Measurements from ENCODE around the gene PLD2.
"Not testable (repeated sequence)": the region's sequence is repeated elsewhere in the genome, so short reads cannot be mapped to it uniquely, and the experiment has no call there.

The PLD2 gene

DNA sequence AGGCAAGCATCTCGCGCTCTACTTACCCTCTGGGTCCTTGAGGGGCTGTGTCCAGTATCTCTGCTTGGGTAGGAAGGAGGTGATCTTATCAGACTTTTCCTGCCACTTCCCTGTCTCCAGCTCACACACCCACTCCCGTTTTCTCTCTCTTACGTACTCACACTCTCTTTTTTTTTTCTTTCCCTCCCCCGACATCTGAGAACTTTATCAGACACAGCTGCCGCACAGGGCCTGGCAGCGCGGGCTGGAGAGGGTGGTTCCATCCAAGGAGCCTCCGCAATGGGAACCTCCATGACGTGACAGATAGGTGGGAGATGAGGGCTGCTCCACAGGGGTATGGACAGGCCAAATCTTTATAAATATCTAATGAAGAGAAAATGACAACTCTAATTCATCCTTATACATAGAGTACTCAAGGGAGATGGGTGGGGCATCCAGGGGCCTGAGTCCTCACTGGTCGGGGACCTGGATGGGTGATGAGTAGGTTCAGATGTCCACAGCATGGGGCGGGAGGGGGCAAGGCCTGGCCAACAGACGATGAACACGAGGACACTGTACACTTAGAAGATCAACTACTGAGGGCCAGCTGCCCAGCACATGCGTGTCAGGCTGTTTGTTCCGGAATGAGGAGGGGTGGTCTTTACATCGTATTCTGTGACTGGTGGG, 49.5 kb downstream of the PLD2 start:
- H3K4me1 Mint-ChIP-seq, result peaks cover 37% of the 10 kb centered on the region
- H3K27ac Mint-ChIP-seq, result no peak overlapping the region
- H3K9me3 Mint-ChIP-seq, result peaks cover 5% of the 10 kb centered on the region
- H3K27me3 Mint-ChIP-seq, result no peaks in the 10 kb centered on the region
- H3K4me3 Mint-ChIP-seq, result no peak overlapping the region
- peaks cover 13% of the 10 kb centered on the region for H3K36me3 Mint-ChIP-seq

GRCh38 chr17:4856937-4857314, 50.0 kb downstream of the PLD2 start:
- Mint-ChIP-seq H3K4me3 (no peak overlapping the region), H3K4me1 (peaks cover 37% of the 10 kb centered on the region), H3K27ac (no peak overlapping the region), H3K9me3 (peaks cover 5% of the 10 kb centered on the region), H3K36me3 (peaks cover 13% of the 10 kb centered on the region), H3K27me3 (no peaks in the 10 kb centered on the region)

DNA sequence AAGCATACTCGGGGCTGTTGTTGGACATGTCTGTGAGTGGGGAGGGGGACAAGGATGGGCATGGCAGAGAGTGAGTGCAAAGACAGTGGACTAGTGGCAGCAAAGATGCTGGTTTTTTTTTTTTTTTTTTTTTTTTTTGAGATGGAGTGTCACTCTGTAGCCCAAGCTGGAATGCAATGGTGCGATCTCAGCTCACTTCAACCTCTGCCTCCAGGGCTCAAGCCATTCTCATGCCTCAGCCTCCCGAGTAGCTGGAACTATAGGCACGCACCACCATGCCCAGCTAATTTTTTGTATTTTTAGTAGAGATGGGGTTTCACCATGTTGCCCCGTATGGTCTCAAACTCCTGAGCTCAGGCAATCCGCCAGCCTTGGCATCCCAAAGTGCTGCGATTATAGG, 50.4 kb downstream of the PLD2 start:
- not testable (repeated sequence) for H3K36me3 Mint-ChIP-seq, H3K4me3 Mint-ChIP-seq, H3K27me3 Mint-ChIP-seq, H3K27ac Mint-ChIP-seq, H3K9me3 Mint-ChIP-seq
- H3K4me1 Mint-ChIP-seq, result peaks cover 34% of the 10 kb centered on the region

DNA sequence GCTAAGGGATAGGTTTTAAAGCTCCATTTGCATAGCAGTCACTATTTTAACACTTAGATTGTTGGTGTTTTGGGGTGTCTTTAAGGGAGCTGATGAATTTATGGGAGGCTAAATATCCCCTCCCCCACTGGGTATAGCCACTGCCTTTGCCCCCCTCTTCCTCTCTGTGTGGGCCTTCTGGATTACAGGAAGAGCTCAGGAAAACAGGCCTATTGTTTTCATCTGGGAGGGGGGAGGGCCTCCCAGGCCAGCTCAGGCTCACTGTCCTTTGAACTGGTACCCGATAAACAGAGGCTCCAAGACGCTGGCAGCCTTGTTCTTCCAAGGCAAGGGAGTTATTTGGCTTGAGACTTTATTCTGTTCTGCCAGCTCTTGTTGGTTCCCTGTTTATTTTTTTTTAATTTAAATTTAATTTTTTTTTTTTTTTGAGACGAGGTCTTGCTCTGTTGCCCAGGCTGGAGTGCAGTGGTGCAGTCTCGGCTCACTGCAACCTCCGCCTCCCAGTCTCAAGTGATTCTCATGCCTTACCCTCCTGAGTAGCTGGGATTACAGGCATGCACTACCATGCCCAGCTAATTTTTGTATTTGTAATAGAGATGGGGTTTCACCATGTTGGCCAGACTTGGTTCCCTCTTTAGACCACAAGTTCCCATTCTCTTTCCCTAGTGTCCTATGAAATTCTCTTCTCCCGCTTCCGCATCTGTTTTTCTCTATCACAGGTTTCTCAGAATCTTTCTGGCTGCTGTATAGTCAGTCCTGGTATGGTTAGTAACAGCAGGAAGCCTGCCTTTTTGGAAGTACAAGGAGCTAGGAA, 51.3 kb downstream of the PLD2 start:
- H3K9me3 Mint-ChIP-seq, result no peaks in the 10 kb centered on the region
- H3K4me3 Mint-ChIP-seq, result no peak overlapping the region
- H3K27ac Mint-ChIP-seq, result no peak overlapping the region
- no peaks in the 10 kb centered on the region for H3K27me3 Mint-ChIP-seq
- H3K4me1 Mint-ChIP-seq, result peaks cover 33% of the 10 kb centered on the region
- peaks cover 10% of the 10 kb centered on the region for H3K36me3 Mint-ChIP-seq

DNA sequence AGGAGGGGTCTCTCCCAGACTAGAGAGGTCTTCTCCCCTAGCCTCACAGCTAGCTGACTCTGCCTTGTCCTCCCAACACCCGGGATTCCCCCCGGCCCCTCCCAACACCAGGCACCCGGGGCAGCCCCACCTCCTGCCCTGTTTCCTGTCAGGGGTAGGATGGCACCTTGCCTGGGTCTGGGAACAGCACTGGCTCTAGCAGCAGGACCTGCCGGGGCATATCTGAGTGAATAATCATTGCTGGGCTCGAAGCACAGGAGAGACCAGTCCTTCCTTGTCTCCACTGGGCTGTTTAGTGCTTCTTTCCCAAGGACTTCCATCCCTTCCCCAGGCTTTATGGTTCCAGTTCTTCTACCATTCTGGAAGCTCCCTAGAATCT, 51.9 kb downstream of the PLD2 start:
- Mint-ChIP-seq H3K27ac (no peak overlapping the region), H3K27me3 (no peaks in the 10 kb centered on the region), H3K4me1 (peaks cover 33% of the 10 kb centered on the region), H3K36me3 (peaks cover 10% of the 10 kb centered on the region), H3K9me3 (no peaks in the 10 kb centered on the region), H3K4me3 (no peak overlapping the region)

DNA sequence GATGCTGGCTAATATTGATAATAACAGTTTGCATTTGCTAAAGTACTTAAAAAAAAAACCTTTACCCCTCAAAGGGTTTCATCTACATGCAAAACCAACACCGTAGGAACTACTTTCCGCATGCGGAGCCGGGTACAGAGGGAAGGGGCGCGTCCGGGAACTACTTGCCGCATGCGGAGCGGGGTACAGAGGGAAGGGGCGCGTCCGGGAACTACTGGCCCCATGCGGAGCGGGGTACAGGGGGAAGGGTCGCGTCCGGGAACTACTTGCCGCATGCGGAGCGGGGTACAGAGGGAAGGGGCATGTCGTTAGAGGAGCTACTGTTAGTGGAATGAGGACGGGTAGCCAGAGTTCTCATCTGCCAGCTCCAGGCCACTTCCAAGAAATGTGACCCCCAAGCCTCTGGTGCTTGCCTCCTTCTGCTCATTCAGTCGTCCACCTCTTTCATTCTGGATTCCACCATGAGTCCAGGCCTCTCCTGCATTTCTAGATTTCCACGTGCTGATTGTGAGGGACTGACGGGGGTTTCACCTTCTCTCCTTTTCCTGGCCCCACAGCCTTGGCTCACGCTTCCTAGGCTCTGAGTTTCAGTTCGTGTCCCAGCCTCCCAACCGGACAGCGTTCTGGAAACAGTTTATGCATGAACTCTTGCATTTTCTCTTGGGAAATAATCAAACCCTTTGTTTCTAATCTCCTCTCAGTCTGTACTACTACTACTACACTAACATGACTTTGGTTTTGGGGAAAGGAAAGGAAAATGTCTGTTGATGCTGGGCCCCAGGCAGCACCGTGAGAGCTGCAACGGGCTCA, 53.1 kb downstream of the PLD2 start:
- Mint-ChIP-seq H3K4me3 (no peak overlapping the region), H3K9me3 (no peaks in the 10 kb centered on the region), H3K27me3 (no peaks in the 10 kb centered on the region), H3K4me1 (peaks cover 25% of the 10 kb centered on the region), H3K27ac (no peak overlapping the region), H3K36me3 (peaks cover 6% of the 10 kb centered on the region)

DNA sequence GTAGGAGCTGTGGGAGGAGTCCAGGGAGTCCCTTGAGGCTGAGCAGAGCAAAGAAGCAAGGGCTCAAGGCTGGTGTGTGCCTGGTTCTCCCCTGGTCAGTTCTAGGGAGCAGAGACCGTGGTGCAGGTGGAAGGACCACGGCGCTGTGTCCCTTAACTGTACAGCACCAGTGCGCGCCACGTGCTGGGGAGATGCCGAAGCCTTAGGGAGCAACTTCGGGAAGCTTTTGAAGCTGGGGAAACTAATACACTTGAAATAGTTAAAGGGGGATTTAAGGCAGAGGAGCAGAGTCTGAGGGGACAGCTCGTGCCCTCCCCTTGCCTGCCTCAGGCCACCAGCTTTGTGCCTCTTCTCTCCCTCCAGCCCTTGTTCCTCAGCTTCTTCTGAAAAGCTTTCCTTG, 53.7 kb downstream of the PLD2 start:
- H3K4me3 Mint-ChIP-seq, result no peak overlapping the region
- H3K27me3 Mint-ChIP-seq, result no peaks in the 10 kb centered on the region
- H3K27ac Mint-ChIP-seq, result no peak overlapping the region
- H3K9me3 Mint-ChIP-seq, result no peaks in the 10 kb centered on the region
- peaks cover 25% of the 10 kb centered on the region for H3K4me1 Mint-ChIP-seq
- H3K36me3 Mint-ChIP-seq, result peaks cover 6% of the 10 kb centered on the region

DNA sequence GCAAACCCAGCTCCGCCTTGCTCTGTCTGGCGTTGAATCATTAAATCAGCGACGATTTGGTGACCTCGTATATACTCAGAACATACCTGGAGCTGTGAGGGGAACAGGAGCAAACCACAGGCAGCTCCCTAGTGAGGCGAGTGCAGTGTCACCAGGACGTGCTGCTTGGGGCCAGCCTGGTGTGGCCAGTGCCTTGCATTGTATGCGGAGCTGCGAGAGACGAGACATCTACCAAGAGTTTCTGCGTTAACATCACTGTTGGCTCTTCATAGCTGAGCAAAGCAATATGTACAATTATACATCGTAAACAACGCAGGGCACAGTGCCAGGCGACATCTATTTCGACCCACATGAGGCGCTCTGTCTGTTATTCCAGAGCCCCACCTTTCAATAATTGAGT, 54.1 kb downstream of the PLD2 start:
- Mint-ChIP-seq H3K27ac (no peak overlapping the region), H3K27me3 (no peaks in the 10 kb centered on the region), H3K9me3 (no peaks in the 10 kb centered on the region), H3K4me3 (no peak overlapping the region), H3K4me1 (peaks cover 25% of the 10 kb centered on the region), H3K36me3 (peaks cover 6% of the 10 kb centered on the region)

DNA sequence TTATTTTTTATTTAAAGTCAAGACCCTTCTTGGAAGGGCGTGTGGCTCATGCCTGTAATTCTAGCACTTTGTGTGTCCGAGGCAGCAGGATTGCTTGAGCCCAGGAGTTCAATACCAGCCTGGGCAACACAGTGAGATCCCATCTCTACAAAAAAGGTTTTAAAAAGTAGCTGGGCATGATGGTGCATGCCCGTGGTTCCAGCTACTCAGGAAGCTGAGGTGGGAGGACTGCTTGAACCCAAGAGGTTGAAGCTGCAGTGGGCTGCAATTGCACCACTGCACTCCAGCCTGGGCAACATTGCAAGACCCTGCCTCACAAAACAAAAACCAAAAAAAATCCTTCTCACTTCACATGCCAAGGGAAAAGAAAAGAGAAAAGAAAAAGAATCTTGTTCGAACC, 55.8 kb downstream of the PLD2 start:
- no peak overlapping the region for H3K27ac Mint-ChIP-seq
- H3K9me3 Mint-ChIP-seq, result no peaks in the 10 kb centered on the region
- H3K4me1 Mint-ChIP-seq, result peaks cover 16% of the 10 kb centered on the region
- H3K27me3 Mint-ChIP-seq, result no peaks in the 10 kb centered on the region
- no peak overlapping the region for H3K4me3 Mint-ChIP-seq
- peaks cover 6% of the 10 kb centered on the region for H3K36me3 Mint-ChIP-seq

GRCh38 chr17:4863321-4863720, 56.4 kb downstream of the PLD2 start:
- Mint-ChIP-seq H3K9me3 (no peaks in the 10 kb centered on the region), H3K27ac (no peak overlapping the region), H3K27me3 (no peaks in the 10 kb centered on the region), H3K4me1 (peaks cover 15% of the 10 kb centered on the region), H3K4me3 (no peak overlapping the region), H3K36me3 (peaks cover 6% of the 10 kb centered on the region)

GRCh38 chr17:4867535-4867934, 60.6 kb downstream of the PLD2 start:
- not testable (repeated sequence) for H3K4me3 Mint-ChIP-seq, H3K27me3 Mint-ChIP-seq, H3K9me3 Mint-ChIP-seq, H3K27ac Mint-ChIP-seq, H3K4me1 Mint-ChIP-seq, H3K36me3 Mint-ChIP-seq

- H3K27ac Mint-ChIP-seq, H3K4me1 Mint-ChIP-seq, H3K36me3 Mint-ChIP-seq, H3K4me3 Mint-ChIP-seq, H3K9me3 Mint-ChIP-seq, H3K27me3 Mint-ChIP-seq: not testable (repeated sequence)
Observed at GRCh38 chr17:4869058-4869998, 62.4 kb downstream of the PLD2 start.

DNA sequence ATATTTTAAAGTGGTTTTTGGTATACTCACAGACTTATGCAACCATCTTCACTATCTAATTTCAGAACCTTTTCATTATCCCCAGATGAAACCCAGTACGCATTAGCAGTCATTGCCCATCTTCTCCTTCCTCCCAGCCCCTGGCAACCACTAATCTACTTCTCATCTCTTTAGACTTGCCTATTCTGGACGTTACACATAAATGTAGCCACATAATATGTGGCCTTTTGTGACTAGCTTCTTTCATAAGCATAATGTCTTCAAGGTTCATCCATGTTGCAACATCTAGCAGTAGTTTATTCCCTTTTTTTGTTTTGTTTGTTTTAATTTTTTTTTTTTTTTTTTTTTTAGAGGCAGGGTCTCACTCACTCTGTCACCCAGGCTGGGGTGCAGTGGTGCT, 63.9 kb downstream of the PLD2 start:
- no peak overlapping the region for H3K4me3 Mint-ChIP-seq
- no peak overlapping the region for H3K27ac Mint-ChIP-seq
- no peaks in the 10 kb centered on the region for H3K27me3 Mint-ChIP-seq
- no peaks in the 10 kb centered on the region for H3K9me3 Mint-ChIP-seq
- H3K36me3 Mint-ChIP-seq, result peaks cover 2% of the 10 kb centered on the region
- peaks cover 4% of the 10 kb centered on the region for H3K4me1 Mint-ChIP-seq

GRCh38 chr17:4872786-4873185, 65.8 kb downstream of the PLD2 start:
- Mint-ChIP-seq H3K36me3 (peaks cover 2% of the 10 kb centered on the region), H3K4me3 (no peak overlapping the region), H3K27me3 (no peaks in the 10 kb centered on the region), H3K4me1 (peaks cover 4% of the 10 kb centered on the region), H3K9me3 (no peaks in the 10 kb centered on the region), H3K27ac (no peak overlapping the region)

Measured in activated naive CD4-positive, alpha-beta T cell treated with anti-CD3 and anti-CD28 coated beads, Interleukin-2, amount 50 U/mL, for 24 hours (primary cell).